K562 (cell line): ENCODE results near the gene TRIOBP. TPM values are rescaled to one million over a fixed set of nuclear protein-coding genes. Genes with fewer than 3 reads are reported as not detected.
A peak's percentile ranks its signal among the peaks of the same experiment; 100 is the strongest.

Experiments used
- BRD9 ChIP-seq: fragments of 450-650 bp; IDR thresholded peaks from 2 replicates; pipeline ENCODE4 v1.6.1; 2018; ENCODE audit warnings: low read depth; ENCODE audit not compliant: partially characterized antibody
- E2F6 ChIP-seq, 2 experiments: IDR thresholded peaks; 2 replicates each; pipeline ENCODE4 v1.6.1; 2011; ENCODE audit warnings: borderline replicate concordance in 1 of 2, control low read depth in 1 of 2, low read depth in 1 of 2, low read length in 1 of 2, mild to moderate bottlenecking in 1 of 2, mixed read lengths in 1 of 2, moderate library complexity in 1 of 2; ENCODE audit not compliant: insufficient read depth in 1 of 2, insufficient read length in 1 of 2, poor library complexity in 1 of 2, severe bottlenecking in 1 of 2; ENCODE audit errors: extremely low read depth in 1 of 2
- MITF ChIP-seq: IDR thresholded peaks from 2 replicates; pipeline ENCODE4 v1.6.1; 2014; ENCODE audit warnings: antibody characterized with exemption
- POLR2B ChIP-seq: fragments of 450-650 bp; IDR thresholded peaks from 2 replicates; pipeline ENCODE4 v1.6.1; 2018; ENCODE audit warnings: low read depth; ENCODE audit not compliant: partially characterized antibody
- TEAD1 ChIP-seq, 2 experiments: fragments of 450-650 bp in 1 of 2; sonication (generic) in 1 of 2; formaldehyde crosslinking; IDR thresholded peaks; 2 replicates each; pipeline versions ENCODE4 v1.4.0 to v1.8.0; 2020 to 2022; ENCODE audit warnings: mild to moderate bottlenecking in 2 of 2, missing genetic modification reagents in 1 of 2
- ZNF146 ChIP-seq: IDR thresholded peaks from one replicate; pipeline ENCODE4 v1.6.1; 2018; ENCODE audit warnings: missing compliant biosample characterization; ENCODE audit not compliant: unreplicated experiment
- polyA plus RNA-seq, 8 experiments: library from polyadenylated mRNA; depleted of rRNA in 4 of 8; stranded (reverse) in 5 of 8; unstranded in 3 of 8; fragments of >200 nt; fragmentation: Nextera tagmentation in 2 of 8; fragmentation: Illumina TruSeq in 1 of 8; extraction: Ambion mirVana in 2 of 8; extraction: Trizol in 1 of 8; gene quantifications; 2 replicates each; pipeline versions ENCODE4 v1.2.1 to v1.2.3, GENCODE V29; 2011 to 2014; ENCODE audit warnings: inconsistent platforms in 1 of 8, missing spikeins in 1 of 8
- total RNA-seq, 7 experiments: library from RNA; depleted of rRNA in 6 of 7; stranded (reverse); fragments of >200 nt in 6 of 7; fragmentation: Illumina TruSeq in 2 of 7; extraction: Trizol in 2 of 7; gene quantifications; 2 replicates each; pipeline versions ENCODE4 v1.2.1 to v1.2.3, GENCODE V29; 2011 to 2021; ENCODE audit warnings: low replicate concordance in 1 of 7
- TF ChIP-seq, protein P1 (sequence below): fragments of 150-350 bp; IDR thresholded peaks from 2 replicates; pipeline ENCODE4 v1.6.1; 2014; ENCODE audit warnings: low read depth, mild to moderate bottlenecking, low read length, borderline replicate concordance

TRIOBP gene
- total and polyA plus RNA-seq, 9 of the 15 experiments (the other 6 are each of a cell fraction or from before 2014, with no cell fraction given), result 0.24 to 13.8 (median 5.5) TPM

DNA sequence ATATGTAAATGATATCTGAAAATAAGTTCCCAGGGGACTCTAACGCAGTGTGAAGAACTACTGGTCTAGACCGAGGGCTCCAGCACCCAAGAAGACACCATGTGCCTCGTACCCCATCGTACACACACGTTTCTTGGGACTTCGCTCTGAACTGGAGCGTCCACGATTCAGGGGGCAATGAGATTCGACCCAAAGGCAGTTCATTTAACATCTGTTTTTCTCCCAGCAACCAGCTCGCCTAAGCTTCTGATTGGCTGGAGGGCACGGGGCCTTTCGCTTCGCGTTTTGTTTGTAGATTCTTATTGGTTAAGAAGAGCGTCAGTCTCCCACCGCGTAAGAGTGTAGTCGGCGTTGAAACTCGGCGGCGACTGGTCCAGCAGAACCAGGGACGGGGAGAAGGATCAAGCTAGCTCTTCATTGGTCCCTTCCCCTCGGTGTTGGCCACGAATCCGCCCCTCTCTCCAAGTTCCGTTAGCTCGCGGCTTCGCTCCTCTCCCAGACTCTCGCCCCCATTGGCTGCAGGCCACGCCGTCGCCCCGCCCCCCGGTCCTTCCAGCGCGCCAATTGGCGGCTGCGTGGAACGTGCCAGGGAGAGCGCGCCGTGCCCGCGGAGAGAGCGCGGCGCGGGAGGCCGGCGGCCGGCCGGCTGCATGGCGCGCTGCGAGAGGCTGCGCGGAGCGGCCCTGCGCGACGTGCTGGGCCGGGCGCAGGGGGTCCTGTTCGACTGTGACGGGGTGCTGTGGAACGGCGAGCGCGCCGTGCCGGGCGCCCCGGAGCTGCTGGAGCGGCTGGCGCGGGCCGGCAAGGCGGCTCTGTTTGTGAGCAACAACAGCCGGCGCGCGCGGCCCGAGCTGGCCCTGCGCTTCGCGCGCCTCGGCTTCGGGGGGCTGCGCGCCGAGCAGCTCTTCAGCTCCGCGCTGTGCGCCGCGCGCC, 38.4 kb upstream of the TRIOBP start, which contains the start of gene PDXP (continued):
- peak in 1 of 2 experiments; percentile 43; a peak in 1 of 4 replicates for TF ChIP-seq TEAD1 (CRISPR knock-in tag; IDR thresholded peaks at IDR 0.05)
- TF ChIP-seq E2F6 (IDR thresholded peaks at IDR 0.05; ENCODE audit: borderline replicate concordance in 1 of 2, extremely low read depth in 1 of 2, insufficient read depth in 1 of 2, insufficient read length in 1 of 2, low read depth in 1 of 2, low read length in 1 of 2, poor library complexity in 1 of 2, severe bottlenecking in 1 of 2), result peak; percentile 87 to 97
- no peak for TF ChIP-seq ZNF146 (CRISPR knock-in tag)
- TF ChIP-seq POLR2B, result peak; percentile 23
- no peak for TF ChIP-seq BRD9
- TF ChIP-seq, protein P1, sequence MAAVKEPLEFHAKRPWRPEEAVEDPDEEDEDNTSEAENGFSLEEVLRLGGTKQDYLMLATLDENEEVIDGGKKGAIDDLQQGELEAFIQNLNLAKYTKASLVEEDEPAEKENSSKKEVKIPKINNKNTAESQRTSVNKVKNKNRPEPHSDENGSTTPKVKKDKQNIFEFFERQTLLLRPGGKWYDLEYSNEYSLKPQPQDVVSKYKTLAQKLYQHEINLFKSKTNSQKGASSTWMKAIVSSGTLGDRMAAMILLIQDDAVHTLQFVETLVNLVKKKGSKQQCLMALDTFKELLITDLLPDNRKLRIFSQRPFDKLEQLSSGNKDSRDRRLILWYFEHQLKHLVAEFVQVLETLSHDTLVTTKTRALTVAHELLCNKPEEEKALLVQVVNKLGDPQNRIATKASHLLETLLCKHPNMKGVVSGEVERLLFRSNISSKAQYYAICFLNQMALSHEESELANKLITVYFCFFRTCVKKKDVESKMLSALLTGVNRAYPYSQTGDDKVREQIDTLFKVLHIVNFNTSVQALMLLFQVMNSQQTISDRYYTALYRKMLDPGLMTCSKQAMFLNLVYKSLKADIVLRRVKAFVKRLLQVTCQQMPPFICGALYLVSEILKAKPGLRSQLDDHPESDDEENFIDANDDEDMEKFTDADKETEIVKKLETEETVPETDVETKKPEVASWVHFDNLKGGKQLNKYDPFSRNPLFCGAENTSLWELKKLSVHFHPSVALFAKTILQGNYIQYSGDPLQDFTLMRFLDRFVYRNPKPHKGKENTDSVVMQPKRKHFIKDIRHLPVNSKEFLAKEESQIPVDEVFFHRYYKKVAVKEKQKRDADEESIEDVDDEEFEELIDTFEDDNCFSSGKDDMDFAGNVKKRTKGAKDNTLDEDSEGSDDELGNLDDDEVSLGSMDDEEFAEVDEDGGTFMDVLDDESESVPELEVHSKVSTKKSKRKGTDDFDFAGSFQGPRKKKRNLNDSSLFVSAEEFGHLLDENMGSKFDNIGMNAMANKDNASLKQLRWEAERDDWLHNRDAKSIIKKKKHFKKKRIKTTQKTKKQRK, result peak; percentile 75; the same call in 1 of the 2 replicates
- TF ChIP-seq MITF, result no peak
